Upper lobe of left lung (tissue), 4 donors: ENCODE results near the gene GPR21.

Source experiments
- EP300 ChIP-seq, 4 donors: sonication (generic); formaldehyde crosslinking; IDR thresholded peaks; one replicate each; pipeline ENCODE4 v1.5.1; 2017; ENCODE audit warnings: antibody characterized with exemption in 4 of 4, control low read depth in 2 of 4
- POLR2A ChIP-seq, 4 donors: fragments of 450-650 bp; IDR thresholded peaks; one replicate each; pipeline ENCODE4 v1.5.1; 2016 to 2017; ENCODE audit warnings: antibody characterized with exemption in 4 of 4, mild to moderate bottlenecking in 2 of 4
- POLR2AphosphoS5 ChIP-seq, 2 donors: sonication (generic); formaldehyde crosslinking; IDR thresholded peaks; one replicate each; pipeline ENCODE4 v1.5.1; 2017; ENCODE audit warnings: antibody characterized with exemption in 2 of 2
- TF ChIP-seq, protein P1 (sequence below), 6 experiments: fragments of 450-650 bp in 4 of 6; fragments of 200-600 bp in 2 of 6; sonication (generic) in 2 of 6; IDR thresholded peaks; one replicate each; pipeline ENCODE4 v1.5.1; 2016 to 2019; ENCODE audit warnings: antibody characterized with exemption in 6 of 6

DNA sequence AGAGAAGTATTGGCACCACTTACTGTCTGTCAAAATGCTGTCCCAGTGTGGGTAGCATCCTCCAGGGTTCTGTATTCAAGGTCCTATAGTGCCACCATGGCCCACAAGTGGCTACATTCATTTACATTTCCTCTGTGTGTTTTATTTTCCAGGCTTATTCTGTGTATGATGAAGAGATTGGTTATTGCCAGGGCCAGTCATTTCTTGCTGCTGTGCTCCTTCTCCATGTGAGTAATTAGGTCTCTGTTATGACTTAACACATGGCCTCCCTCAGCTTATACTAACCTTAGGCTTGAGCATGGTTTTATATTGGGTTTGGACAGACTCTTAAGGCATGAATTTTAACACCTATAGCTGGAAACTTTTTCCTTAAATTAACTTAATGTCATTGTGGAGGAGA is 36.7 kb downstream of the GPR21 start:
- TF ChIP-seq, protein P1, sequence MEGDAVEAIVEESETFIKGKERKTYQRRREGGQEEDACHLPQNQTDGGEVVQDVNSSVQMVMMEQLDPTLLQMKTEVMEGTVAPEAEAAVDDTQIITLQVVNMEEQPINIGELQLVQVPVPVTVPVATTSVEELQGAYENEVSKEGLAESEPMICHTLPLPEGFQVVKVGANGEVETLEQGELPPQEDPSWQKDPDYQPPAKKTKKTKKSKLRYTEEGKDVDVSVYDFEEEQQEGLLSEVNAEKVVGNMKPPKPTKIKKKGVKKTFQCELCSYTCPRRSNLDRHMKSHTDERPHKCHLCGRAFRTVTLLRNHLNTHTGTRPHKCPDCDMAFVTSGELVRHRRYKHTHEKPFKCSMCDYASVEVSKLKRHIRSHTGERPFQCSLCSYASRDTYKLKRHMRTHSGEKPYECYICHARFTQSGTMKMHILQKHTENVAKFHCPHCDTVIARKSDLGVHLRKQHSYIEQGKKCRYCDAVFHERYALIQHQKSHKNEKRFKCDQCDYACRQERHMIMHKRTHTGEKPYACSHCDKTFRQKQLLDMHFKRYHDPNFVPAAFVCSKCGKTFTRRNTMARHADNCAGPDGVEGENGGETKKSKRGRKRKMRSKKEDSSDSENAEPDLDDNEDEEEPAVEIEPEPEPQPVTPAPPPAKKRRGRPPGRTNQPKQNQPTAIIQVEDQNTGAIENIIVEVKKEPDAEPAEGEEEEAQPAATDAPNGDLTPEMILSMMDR (IDR thresholded peaks at IDR 0.05) = no peak
- no peak for TF ChIP-seq POLR2AphosphoS5 (IDR thresholded peaks at IDR 0.05)
- TF ChIP-seq POLR2A (IDR thresholded peaks at IDR 0.05) = no peak
- TF ChIP-seq EP300 (IDR thresholded peaks at IDR 0.05) = no peak
